HG03280 (cell line): Measurements from ENCODE around the gene C4orf36.
"Not testable (repeated sequence)": the region's sequence is repeated elsewhere in the genome, so short reads cannot be mapped to it uniquely, and the experiment has no call there.

Experiments
- ATAC-seq: cut with Tn5 transposase; IDR thresholded peaks from one replicate; pipeline ENCODE4 v1.9.1; 2021; ENCODE audit warnings: mild to moderate bottlenecking, moderate library complexity; ENCODE audit not compliant: unreplicated experiment

C4orf36 gene

DNA sequence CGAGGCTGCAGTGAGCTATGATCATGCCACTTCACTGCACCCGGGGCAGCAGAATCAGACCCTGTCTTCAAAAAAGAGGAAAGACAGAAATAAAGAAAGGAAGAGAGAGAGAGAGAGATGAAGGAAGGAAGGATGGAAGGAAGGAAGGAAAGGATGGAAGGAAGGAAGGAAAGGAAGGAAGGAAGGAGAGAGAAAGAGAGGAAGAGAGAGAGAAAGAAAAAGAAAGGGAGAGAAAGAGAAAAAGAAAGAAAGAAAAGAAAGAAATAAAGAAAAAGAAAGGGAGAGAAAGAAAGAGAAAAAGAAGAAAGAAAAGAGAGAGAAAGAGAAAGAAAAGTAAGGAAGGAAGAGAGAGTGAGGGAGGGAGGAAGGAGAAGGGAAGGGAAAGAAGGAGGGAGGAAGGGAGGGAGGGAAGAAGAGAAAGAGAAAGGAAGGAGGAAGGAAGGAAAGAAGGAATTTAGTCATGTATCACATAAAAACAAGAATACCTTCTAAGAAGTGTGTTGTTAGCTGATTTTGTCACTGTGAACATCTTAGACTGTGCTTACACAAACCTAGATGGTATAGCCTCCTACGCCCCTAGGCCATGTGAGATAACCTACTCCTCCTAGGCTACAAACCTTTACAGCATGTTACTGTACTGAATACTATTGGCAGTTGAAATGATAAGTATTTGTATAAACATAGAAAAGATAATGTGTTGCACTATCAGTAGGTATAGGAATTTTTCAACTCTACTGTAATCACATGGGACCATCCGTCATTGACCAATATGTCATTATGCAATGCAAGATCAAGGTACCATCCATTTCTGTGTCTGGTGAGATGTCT is 25.2 kb upstream of the C4orf36 start:
- no peak for ATAC-seq

DNA sequence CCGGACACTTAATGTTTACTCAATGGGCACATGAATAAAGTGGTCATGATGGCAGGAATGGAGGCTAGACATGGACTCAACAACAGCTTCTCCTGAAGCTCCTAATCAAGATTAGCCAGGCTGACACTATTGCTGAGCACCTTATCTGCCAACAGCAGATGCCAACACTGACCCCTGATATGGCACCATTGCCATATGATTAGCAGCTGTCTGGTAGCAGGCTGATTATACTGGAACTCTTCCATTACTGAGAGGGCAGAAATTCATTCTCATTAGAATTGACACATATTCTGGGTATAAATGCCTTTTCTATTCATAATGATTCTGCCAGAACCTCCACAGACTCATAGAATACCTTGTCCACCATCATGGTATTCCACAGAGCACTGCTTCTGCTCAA is 24.2 kb upstream of the C4orf36 start:
- no peak for ATAC-seq

DNA sequence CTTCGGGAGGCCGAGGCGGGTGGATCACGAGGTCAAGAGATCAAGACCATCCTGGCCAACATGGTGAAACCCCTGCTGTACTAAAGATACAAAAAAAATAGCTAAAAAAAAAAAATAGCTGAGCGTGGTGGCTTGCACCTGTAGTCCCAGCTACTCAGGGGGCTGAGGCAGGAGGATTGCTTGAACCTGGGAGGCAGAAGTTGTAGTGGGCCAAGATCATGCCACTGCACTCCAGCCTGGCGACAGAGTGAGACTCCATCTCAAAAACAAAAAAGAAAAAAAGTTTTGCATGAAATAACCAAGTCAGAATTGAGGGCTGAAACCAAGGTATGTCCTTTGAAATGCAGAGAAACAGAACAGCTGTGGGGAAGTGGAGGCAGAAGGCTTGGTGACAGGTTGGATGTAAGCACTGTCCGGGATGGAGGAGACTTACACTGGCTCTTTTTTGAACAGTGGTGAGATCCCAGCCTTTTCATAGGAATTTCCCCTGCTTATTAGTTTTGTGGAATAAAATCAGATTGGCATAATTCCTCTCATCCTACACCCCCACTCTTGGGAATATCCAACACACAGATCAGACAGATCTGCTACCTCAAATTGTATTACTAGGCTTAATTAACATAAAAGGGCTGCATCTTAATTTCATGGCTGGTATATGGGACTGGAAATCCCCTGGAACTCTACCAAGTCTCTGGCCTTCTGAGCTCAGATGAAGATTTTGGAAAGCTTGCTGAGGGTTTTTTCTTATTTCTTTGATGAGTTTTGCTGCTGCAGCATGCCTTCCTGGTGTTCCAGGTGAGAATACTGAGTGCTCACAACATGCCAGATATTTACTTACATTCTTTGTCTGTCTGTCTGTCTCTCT is 18.8 kb upstream of the C4orf36 start:
- ATAC-seq = no peak

DNA sequence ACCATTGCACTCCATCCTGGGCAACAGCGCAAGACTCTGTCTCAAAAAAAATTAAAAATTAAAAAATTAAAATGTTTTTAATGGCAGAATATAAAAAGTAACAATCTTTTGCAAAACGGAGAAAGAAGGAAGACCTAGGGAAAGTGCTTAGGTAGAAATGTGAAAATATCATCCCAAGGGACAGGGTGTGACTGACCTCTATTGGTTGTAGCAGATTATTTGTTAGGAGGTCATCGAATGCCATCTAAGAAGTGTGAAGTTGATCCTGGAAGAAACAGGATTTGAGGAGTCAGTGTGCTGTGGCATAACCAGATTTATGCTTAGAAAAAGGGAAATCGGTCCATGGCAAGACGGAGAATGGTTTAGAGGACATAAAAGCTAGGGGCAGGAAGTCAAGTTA is 18.1 kb upstream of the C4orf36 start:
- no peak for ATAC-seq

DNA sequence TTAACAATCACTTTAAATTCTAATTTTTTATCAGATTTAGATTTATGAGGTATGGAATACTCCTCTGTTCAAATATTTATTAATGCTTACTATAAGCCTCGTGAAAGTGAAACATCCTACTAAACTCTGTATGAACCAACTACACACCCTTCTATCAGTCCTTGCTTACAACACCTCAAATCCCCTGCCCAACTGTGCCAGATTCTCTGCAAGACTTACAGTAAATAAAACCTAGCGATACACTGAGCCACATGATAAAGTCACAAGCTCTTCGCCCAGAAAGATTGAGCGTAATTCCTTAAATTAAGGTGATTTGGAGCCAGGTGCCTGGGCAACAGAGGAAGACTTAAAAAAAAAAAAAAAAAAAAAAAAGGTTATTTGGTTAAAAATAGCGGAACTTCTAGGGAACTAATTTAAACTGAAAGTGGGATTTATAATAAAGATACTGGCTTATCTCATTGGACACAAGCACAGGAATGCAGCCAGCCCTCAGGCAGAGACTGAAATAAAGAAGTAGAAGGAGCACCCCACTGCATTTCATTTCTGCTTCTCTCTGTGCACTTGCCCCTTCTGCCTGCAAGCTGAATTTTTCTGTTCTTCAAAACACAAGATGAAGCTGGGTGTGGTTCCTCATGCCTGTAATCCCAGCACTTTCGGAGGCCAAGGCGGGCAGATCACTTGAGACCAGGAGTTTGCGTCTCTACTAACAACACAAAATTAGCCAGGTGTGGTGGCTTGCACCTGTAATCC is 17.5 kb upstream of the C4orf36 start:
- no peak for ATAC-seq

DNA sequence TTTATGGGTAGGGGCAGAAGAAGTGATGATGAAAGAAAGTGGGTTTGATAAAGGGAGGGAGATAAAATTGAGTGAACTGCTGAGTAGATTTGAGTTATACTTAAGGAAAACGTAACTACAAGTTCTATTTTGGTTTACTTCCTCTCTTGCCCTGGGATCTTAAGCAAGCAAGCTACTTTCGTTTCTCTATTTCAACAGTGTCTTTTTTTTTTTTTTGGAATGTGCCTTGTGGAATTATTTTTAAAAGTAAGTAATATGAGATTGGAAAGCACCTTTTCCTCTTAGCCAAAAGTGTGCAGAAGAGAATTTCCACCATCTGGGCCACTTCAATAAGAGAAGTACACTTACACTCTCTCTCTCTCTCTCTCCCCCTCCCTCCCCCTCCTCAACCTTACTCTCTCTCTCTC is 16.0 kb upstream of the C4orf36 start:
- no peak for ATAC-seq

DNA sequence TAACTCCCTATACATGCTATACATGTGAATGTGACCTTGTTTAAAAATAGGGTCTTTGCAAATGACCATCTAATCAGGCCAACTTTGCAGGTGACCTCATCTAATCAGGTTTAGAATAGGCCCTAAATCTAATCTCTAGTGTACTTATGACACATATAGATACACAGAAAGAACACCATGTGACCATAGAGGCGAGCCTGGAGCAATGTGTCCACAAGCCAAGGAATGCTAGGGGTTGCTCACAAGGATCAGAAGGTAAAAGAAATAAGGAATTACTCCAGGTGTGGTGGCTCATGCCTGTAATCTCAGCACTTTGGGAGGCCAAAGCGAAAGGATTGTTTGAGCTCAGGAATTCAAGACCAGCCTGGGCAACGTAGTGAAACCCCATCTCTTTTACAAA is 9.6 kb upstream of the C4orf36 start:
- no peak for ATAC-seq

DNA sequence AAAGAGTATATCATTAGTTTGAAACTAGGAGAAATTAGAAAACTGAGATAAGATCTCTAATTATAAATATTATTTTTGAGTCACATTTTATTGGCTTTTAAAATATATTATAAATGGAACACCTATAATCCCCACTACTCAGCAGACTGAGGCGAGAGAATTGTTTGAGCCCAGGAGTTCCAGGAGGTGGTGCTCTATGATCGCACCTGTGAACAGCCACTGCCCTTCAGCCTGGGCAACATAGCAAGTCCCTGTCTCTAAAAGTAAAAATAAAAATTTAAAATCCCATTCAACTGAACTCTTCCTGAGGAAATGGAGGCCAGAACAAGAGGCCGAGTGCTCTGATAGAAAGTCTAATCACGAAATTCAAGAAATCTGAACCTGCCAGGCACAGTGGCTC is 6.3 kb upstream of the C4orf36 start:
- no peak for ATAC-seq

DNA sequence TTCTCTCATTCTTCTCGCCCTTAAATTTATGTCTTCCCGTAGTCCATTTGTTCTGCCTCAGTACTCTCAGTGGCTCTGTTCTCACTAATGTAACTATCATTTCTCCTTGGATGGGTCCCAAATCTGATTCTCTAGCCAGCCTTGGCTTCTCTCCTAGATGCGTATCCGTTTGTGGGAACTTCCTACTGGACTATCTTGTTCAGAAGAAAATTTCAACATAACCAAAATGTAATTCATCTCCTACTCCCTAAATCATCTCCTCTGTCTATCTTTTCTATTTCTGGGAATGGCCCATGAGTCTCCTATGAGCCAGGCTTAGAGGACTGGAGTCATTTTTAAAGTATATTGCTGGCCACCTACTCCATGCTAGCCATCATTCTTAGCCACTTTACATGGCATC is 4.4 kb upstream of the C4orf36 start:
- ATAC-seq = no peak

DNA sequence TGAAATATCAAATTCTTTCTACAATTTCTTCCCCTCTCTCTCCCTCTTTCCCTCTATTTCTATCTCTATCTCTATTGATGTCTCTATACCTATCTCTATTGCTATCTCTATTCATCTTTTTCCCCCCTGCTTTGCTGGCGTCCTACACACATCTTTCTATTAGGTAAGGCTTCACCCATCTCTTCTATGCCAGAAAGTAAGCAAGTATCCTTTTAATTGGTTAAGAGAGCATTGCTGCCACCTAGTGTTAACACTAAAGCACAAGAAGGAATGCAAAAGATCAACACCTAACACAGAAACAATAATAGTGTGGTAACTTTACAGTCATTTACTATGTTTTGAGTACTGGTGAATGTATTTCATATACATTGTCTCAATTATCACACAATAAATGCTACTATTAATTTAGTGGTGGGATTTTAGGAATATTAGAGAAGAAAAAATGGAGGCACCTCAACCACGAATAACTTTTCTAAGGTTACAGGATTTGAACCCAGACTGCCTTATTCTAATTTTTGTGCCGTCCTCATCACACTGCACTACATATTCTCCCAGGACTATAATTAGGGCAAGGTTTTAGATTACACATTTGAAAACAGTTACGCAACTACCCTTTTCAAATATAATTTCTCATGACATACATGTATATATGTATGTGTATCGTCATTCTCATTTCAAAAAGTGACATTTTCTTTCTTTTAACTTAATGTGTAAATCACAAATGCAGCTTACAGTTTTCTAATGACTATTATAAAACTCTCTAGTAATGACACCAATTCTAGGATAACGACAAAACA is 3.7 kb upstream of the C4orf36 start:
- no peak for ATAC-seq

DNA sequence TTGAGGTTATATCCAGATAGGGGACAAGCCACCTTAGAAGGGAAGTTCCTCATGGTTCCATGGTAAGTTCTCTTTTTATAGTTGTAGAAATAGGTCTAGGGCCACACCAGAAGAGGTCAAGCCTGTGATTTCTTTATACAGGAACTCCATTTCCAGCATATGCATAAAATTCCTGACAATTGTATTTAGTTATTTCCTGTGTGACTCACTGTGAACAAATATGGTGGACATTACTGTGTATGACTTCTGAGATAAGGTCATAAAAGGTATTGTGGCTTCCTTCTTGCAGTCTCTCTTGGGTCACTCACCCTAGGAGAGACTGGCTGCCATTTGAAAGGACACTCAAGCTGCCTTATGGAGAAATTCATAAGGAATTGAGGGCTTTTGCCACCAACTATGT is 2.2 kb upstream of the C4orf36 start:
- no peak for ATAC-seq

DNA sequence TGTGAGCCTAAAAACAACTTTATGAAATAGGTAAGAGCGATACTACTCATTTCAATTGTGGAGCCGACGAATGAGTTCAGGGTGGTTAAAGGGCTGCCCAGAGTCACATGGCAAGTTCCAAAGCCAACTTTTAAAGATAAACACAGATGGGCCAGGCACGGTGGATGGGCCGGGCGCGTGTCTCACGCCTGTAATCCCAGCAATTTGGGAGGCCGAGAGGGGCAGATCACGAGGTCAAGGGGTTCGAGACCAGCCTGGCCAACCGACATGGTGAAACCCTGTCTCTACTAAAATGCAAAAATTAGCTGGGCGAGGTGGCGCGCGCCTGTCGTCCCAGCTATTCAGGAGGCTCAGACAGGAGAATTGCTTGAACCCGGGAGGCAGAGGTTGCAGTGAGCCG is 914 bp upstream of the C4orf36 start:
- no peak for ATAC-seq

DNA sequence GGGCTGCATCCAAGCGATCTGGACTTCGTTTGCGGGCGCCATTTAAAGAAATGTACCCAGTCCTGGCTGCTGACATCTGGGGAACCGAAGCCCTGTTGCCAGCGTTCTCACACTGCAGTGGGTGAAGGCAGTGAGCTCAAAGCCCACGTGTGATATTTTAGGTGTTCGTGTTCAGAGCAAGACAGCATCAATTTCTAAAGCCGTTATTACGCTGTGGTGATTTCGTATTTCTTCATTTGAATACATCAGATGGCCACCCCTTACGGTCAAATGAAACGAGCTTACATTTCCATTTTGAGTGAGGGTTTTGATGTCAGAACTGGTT is 376 bp upstream of the C4orf36 start:
- ATAC-seq = no peak

DNA sequence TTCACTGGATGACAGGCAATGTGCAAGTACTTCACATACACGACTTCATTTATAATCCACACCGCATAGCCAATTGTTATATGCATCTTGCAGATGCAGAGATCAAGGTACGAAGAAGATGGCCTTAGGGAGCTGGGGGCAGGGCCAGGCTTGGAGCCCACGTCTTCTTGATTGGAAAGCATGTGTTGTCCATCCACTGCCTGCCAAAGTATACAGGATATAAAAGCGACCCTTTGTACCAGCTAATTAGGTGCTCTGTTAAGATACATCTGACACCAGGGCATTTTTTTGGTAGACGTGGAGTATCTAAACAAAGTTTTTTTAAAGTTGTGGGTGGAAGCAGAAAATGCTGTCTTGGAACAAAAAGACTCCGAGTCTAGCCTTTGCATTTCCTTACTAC is 1.4 kb downstream of the C4orf36 start:
- ATAC-seq = no peak

DNA sequence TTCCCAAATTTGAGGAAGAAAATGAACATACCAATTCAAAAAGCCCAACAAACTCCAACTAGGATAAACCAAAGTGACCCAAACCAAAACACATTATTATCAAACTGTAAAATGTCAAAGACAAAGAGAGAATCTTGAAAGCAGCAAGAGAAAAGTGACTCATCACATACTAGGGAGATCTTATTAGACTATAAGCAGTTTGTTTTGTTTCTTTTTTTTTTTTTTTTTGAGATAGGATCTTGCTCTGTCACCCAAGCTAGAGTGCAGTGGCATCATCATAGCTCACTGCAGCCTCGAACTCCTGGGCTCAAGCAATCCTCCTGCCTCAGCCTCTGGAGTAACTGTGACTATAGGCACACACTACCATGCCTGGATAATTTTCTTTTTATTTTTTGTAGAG is 12.6 kb downstream of the C4orf36 start:
- ATAC-seq = no peak

DNA sequence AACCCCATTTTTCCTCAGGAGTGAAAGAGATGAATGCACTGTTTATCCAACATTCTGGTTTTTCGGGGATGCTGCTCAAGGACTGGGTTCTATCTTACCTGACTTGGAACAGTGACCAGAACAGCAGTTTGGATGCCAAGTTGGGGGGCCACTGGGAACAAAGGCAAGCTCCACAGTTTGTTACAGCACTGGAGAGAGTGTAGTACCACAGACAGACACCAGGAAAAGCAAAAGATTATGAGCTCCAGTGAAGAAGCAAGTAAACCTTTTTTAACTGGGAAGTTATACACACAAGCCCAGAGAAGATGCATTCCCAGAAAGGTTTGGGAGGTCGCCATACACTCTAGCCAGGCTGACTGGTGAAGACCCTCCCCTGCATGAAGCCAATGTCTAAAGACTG is 13.6 kb downstream of the C4orf36 start:
- no peak for ATAC-seq

DNA sequence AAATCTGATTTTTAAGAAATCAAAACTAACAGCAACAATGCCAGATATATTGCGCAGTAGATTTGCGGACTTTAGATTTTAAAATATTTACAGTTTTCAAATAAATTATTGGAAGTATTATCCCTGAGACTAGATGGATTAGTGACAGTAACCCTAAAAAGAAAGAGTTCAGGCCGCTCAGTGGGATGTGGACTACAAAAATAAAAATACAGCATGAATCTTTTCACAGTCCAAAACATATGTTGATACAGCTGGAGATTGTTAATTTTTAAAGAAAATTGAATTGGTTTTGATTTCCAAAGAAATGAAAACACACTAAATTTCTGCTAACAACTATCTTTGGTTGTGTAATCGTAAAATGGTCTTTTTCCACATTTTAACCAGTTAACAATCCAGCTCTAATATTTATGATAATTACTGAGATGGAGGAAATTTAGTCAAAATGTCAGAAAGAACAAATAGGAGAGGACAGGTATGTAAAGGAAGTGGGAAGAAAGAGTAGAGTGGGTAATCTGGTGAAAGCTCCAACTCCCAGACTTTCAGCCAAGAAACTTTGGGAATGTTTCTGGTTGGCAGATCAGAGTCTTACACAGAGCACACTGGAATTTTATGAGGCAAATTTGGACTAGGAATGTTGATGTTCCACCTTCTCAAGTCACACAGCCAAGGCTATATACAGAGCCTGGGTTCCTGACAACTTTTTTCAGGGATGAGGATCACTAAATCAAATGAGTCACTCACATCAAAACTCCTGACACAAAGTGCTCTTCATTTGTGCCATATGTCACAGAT is 15.1 kb downstream of the C4orf36 start:
- no peak for ATAC-seq

DNA sequence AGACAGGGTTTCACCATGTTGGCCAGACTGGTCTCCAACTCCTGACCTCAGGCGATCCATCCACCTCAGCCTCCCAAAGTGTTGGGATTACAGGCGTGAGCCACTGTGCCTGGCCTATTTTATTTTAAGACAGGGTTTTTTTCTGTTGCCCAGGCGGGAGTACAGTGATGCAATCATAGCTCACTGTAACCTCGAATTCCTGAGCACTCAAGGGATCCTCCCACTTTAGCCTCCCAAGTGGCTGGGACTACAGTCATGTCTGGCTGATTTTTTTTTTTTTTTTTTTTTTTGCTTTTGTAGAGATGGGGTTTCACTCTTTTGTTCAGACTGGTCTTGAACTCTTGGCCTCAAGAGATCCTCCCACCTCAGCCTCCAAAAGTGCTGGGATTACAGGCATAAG is 16.8 kb downstream of the C4orf36 start:
- ATAC-seq = not testable (repeated sequence)

DNA sequence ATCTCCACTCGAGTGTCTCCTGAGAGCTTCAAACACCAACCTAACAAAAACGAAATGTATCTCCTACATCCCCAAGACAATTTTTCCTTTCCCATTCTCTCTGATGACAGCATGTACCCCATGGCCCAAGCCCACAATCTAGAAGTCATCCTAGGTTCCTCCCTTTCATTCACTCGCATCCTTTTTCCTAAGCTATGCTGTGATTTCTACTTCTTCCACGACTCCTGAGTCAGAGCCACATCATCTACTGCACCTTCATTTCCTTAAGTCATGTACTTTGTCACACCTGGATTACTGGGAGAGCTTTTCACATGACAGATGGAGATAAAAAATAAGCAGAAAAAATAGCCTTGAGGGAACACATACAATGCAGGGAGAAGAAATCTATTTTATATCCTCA is 20.1 kb downstream of the C4orf36 start:
- no peak for ATAC-seq

DNA sequence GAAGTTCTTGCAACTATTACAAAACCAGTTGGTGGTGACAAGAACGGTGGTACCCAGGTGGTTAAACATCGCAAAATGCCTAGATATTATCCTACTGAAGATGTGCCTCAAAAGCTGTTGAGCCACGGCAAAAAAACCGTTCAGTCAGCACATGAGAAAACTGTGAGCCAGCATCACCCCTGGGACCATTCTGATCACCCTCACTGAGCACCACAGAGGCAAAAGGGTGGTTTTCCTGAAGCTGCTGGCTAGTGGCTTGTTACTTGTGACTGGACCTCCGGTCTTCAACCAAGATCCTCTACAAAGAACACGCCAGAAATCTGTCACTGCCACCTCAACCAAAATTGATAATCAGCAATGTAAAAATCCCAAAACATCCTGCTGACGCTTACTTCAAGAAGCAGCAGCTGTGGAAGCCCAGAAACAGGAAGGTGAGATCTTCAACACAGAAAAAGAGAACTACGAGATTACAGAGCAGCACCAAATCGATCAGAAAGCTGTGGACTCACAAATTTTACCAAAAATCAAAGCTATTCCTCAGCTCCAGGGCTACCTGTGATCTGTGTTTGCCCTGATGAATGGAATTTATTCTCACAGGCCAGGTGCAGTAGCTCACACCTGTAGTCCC is 21.7 kb downstream of the C4orf36 start:
- ATAC-seq = no peak
